Stimulated activated CD8-positive, alpha-beta memory T cell treated with anti-CD3 and anti-CD28 coated beads, Interleukin-7, amount 100 ng/mL, for 4 hours (primary cell): Measurements from ENCODE around the gene CAB39.

Source experiments
- DNase-seq, 2 donors: peaks; one replicate each; pipeline ENCODE4 v3.0.0-alpha.2; 2020; ENCODE audit warnings: low read depth in 2 of 2

Gene CAB39

GRCh38 chr2:230757476-230757875 lies 44.8 kb downstream of the CAB39 start:
- no peak for DNase-seq

- DNase-seq, result no peak
These were observed 46.2 kb downstream of the CAB39 start for GRCh38 chr2:230758566-230759480.

GRCh38 chr2:230759481-230760167 lies 47.0 kb downstream of the CAB39 start:
- no peak for DNase-seq

DNA sequence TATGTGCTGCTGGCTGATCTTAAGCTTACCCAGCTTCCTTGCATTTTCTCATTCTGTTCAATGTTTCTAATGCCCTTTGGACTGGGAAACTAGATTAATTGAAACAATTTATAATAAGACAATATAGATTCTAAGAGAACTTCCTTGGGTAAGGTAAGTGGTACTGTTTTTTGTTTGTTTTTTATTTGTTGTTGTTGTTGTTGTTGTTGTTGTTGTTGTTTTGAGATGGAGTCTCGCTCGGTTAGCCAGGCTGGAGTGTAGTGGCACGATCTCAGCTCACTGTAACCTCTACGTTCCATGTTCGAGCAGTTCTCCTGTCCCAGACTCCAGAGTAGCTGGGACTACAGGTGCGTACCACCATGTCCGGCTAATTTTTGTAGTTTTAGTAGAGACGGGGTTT lies 49.1 kb downstream of the CAB39 start:
- no peak for DNase-seq

DNA sequence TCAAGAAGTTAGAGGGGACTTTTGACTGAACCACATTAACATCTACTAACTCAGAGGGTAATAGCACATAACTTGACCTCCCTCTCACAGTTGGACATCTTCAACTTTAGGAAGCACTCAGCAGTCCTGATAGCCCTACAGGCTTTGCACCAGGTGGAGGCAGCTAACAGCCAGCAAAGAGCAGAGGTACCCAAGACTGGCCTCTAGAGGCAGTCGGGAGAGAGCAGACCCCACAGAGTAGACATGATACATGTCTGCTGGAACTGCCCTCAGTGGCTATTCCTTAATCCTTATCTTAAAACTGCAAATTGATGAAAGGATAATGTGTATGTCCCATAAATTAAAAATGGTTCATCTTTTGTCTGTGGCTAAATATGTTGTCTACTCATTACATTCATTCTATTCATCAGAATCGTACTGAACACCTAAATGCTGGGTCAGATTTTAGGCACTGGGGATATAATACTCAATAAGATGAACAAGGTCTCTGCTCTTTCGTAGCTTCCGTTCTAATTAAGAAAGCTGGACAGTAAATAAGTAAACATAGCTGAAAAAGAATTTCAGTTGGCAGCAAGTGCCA lies 49.8 kb downstream of the CAB39 start:
- peak; percentile 8 to 9 for DNase-seq

- no peak for DNase-seq
These were observed 51.7 kb downstream of the CAB39 start for GRCh38 chr2:230764346-230764745.

- no peak for DNase-seq
These were observed 53.1 kb downstream of the CAB39 start for GRCh38 chr2:230765611-230766300.

DNA sequence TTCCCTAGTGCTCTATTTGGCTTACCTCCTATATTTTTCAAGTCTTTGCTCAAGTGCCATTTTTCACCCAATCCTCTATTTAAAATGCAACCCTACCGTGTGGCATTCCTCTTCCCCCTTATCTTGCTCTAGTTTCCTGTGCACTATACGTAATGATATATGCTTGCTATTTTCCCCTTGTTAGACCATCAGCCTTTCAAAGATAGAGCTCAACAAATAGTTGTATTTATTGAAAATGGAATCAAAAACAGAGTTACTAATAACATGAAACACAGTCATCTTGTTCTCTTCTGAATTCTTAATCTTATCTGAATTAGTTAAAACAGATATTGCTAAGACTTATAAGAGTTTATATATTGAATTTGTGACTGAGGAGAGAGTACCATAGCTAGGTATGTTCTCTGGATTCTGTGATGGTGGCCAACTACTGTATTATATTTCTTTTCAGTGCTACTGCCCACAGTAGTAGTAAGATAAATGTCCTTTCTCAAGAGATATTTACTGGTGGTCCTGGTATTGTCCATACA lies 55.3 kb downstream of the CAB39 start:
- DNase-seq, result no peak

- no peak for DNase-seq
These were observed 58.2 kb downstream of the CAB39 start for GRCh38 chr2:230770804-230771203.

- no peak for DNase-seq
These were observed 59.5 kb downstream of the CAB39 start for GRCh38 chr2:230772156-230772555.

GRCh38 chr2:230773039-230773773 lies 60.6 kb downstream of the CAB39 start:
- no peak for DNase-seq

- DNase-seq, result no peak
These were observed 61.8 kb downstream of the CAB39 start for GRCh38 chr2:230774348-230774951.

DNA sequence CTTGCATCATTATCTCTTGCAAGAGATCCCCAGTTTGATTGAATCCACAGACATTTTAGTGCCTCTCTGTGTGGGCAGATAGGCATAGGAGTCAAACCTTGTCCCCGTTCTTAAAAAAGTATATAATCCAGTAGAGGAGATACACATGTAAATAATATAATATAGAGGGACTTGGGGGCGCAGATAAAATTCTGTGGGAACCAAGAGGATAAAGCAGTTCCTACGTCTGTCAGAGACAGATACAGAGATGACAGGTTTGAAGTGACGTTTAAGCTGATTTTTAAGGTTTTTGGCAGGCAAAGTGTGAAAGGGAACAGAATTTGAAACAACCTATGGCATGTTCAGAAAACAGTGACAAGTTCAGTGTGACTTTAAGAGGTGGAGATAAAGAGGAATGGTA lies 63.1 kb downstream of the CAB39 start:
- DNase-seq, result no peak

DNA sequence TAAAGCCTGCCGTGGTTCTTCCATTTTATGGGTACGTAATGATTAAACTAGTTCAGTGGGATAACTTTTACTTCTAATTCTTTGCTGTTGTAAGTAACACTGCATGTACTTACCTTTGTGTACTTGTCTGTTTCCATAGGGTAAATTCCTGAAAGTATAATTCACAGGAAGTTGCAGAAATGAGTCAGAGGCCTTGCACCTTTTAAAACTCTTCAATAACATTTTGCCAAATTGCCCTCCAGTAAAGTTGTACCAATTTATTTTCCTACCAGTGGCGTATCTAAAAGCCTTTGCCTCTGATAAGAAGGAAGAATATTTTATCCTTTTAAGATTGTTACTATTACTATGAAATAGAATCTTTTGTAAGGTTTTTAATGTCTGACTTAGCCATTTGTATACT lies 65.1 kb downstream of the CAB39 start:
- no peak for DNase-seq

DNA sequence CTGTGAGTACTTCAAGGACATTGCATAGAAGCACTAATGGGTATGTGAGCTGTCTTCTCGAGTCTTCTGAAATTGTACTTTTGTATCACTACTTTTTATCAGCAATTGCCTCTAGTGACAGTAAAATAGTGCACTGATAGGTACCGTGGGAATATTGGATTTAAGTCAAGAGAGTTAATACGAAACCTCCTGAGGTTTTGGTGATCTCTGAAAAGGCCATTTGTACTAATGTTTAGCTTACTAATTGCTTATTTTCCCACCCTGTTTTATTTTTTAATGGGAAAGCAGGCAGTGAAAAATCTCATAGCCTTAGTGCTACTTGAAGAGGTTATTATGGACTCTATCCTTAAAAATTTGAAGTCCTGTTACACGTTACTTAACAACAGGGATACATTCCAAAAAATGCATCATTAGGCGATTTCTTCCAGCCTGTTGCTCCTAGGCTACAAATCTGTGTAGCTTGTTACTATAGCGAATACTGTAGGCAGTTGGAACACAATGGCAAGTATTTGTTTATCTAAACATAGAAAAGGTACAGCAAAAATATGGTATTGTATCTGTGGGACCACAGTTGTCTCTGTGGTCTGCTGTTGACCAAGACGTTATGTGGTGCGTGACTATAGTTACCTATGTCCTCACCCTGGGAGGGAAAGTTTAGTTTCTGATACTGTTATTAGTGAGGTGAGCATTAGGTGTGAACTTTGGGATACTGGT lies 65.9 kb downstream of the CAB39 start:
- no peak for DNase-seq

DNA sequence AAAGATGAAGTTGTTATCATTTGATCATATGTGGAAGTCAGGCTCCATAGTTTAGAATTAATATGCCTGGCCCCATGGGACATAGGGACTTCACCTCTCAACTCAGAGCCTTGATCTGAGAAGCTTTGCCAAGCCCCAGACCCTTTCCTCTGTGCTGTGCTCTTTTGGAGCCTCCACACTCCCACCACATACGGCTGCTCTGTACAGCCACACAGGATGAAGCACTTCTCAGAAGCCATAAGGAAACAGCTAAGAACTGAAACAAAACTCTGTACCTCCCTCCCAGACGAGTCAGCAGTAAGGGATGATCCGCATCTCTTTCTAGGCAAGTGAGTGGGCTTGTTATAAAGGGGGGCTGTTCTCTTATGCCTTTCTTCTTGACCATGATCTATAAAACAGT lies 66.5 kb downstream of the CAB39 start:
- no peak for DNase-seq

DNA sequence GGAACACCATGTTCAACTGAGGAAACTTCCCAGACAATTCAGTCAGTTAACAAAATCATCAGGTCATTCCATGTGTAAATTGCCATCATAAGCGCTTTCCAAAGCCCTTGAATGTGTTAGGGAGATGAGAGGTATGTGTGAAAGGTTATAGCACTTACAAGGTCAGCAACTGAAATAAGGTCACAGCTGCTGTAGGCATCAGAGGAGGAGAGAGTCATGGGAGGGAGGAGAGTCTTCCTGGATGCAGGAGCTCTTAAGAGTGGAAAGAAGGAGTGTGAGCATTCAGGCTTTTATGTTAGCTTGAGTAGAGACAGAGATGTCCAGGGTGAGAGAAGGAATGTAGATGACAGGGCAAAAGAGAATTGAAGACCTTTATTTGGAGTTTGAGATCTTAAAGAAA lies 67.0 kb downstream of the CAB39 start:
- DNase-seq, result no peak

- peak in 1 of 2 donors; percentile 13 for DNase-seq
These were observed 68.6 kb downstream of the CAB39 start for GRCh38 chr2:230781130-230781797.

- DNase-seq, result no peak
These were observed 70.5 kb downstream of the CAB39 start for GRCh38 chr2:230783101-230783500.

DNA sequence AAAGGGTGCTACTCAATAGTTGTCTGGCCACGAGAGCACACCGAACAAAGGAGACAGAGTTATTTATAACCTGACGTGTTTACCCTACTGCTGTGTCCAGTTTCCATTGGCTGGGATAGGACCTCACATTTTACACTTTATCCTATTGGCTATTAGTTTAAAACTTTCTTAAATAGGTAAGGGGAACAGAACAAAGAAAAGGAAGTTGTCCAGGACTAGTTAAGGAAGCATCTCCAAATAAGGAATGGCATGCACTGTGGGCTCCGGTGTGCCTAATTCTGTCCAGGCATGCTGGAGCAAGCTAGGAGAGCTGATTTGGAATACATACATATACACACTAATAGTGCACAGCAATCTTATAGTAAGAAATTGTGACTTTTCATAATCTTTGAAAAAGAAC lies 72.2 kb downstream of the CAB39 start:
- DNase-seq, result no peak
